NB4 (cell line): ENCODE measurements around the gene PCDHGC5.

Source experiments
- DNase-seq: peaks from one replicate; pipeline ENCODE4 v3.0.0; 2010; ENCODE audit warnings: low read depth
- H3K4me3 ChIP-seq: one replicate; pipeline ENCODE4 v1.5.1; 2011; ENCODE audit warnings: mild to moderate bottlenecking, low read depth, low read length, moderate library complexity
- MYC ChIP-seq: IDR thresholded peaks from 2 replicates; pipeline ENCODE4 v1.6.1; 2011; ENCODE audit warnings: low read depth, low read length
- POLR2A ChIP-seq: IDR thresholded peaks from 2 replicates; pipeline ENCODE4 v1.6.1; 2011; ENCODE audit warnings: mild to moderate bottlenecking; ENCODE audit not compliant: insufficient read length; ENCODE audit errors: extremely low read depth
- TF ChIP-seq, protein P1 (sequence below): IDR thresholded peaks from one replicate; pipeline ENCODE4 v1.5.1; 2012; ENCODE audit warnings: low read depth, low read length
- TF ChIP-seq, protein P2 (sequence below): IDR thresholded peaks from 2 replicates; pipeline ENCODE4 v1.6.1; 2011; ENCODE audit warnings: low read depth, low read length

PCDHGC5 gene

DNA sequence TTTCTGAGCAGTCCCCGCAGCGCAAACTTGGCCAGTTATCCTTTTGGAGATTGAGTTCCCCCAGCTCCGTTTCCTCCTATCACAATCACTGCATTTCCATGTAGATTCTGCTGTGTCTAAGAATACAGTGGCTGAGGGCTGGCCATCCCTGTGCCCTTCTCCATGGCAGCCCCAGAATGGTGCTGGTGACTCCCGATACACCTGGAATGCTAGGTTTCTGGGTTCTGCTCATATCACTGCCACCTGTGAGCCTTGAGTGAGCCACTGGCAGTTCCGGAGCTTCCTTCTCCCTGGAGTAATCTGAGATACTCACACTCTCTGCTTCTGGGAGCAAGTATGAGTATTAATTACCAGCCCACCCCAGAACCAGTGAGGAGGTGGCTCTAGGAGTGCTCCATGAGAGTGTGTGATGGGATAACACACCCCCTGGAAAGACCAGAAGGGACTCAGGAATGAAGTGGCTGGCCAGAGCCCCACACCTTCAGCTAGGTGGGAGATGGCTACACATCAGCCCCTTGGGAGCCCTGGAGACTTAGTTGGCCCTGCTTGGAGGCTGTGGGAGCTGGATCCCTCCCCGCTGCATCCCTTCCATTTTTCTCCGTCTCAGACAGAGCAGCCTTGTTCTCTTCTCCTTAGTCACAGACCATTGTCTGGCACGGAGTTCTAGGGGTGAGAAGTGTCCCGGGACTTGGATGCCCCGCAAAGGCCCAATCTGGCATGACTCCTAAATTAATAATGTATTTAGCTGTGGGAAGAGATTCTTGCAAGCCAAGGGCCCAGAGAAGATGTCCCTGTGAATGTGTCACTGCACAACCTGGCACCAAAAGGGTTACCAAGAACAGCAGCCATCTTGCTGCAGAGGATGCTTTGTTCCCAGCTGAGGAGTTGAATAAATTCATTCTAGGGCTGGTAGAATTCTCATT, 4.9 kb downstream of the PCDHGC5 start:
- H3K4me3 ChIP-seq = no peak overlapping the region
- DNase-seq = no peak

DNA sequence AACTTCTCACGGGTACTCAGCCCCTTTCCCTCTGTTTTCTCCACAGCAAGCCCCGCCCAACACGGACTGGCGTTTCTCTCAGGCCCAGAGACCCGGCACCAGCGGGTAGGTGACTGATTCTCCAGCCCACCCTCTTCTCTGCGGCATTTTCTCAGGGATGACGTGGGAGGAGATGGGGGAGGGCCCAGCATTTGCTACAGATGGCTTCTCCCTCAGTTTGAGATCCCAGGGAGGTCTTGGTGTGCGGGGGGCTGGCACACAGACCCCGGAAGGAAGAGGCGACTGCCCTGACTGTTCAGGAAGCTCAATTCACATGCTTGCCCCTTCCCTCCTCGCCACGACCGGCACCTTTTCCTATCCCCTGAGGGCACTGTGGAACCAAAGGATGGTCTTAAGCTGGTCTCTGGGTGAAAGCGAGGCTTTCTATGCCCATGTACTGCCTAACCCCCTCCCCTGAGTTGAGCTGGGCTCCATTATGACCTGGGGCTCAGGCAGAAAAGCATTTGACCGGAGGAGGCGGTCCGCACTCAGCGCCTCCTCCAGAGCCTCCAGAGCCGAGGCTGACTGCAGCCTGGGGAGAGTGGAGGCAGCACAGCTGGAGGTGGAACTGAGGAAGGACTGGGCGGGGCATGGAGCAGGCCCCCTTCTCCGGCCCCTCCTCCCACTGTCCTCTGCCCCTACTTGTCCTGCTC, 6.0 kb downstream of the PCDHGC5 start:
- no peak for DNase-seq
- H3K4me3 ChIP-seq = no peak overlapping the region
- TF ChIP-seq MYC (no peak), POLR2A (no peak)
- TF ChIP-seq, protein P1, sequence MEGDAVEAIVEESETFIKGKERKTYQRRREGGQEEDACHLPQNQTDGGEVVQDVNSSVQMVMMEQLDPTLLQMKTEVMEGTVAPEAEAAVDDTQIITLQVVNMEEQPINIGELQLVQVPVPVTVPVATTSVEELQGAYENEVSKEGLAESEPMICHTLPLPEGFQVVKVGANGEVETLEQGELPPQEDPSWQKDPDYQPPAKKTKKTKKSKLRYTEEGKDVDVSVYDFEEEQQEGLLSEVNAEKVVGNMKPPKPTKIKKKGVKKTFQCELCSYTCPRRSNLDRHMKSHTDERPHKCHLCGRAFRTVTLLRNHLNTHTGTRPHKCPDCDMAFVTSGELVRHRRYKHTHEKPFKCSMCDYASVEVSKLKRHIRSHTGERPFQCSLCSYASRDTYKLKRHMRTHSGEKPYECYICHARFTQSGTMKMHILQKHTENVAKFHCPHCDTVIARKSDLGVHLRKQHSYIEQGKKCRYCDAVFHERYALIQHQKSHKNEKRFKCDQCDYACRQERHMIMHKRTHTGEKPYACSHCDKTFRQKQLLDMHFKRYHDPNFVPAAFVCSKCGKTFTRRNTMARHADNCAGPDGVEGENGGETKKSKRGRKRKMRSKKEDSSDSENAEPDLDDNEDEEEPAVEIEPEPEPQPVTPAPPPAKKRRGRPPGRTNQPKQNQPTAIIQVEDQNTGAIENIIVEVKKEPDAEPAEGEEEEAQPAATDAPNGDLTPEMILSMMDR = no peak
- TF ChIP-seq, protein P2, sequence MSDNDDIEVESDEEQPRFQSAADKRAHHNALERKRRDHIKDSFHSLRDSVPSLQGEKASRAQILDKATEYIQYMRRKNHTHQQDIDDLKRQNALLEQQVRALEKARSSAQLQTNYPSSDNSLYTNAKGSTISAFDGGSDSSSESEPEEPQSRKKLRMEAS = no peak

More for the DNA sequence above, 4.9 kb downstream of the PCDHGC5 start:
- TF ChIP-seq POLR2A (no peak), MYC (no peak)
- TF ChIP-seq, protein P2 = no peak
- TF ChIP-seq, protein P1 = no peak

DNA sequence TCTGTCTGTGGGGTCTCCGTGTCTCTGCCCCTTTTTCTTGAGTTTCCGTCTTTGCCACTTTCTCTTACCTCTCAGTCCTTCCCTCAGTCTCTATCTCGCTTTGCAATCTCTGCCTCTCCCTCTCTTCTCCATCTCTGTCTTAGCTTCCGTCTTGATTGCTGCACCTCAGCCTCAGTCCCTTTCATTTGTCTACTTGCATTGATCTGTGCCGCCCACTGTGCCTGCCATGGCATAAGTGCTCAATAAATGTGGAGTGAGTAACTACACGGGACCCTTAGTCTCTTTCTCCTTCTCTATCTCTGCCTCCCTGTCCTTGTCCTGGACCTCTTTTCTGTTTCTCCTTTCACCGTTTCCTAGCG, 6.6 kb downstream of the PCDHGC5 start:
- TF ChIP-seq, protein P1 = no peak
- TF ChIP-seq MYC (no peak), POLR2A (no peak)
- TF ChIP-seq, protein P2 = no peak
- H3K4me3 ChIP-seq = no peak overlapping the region
- no peak for DNase-seq

DNA sequence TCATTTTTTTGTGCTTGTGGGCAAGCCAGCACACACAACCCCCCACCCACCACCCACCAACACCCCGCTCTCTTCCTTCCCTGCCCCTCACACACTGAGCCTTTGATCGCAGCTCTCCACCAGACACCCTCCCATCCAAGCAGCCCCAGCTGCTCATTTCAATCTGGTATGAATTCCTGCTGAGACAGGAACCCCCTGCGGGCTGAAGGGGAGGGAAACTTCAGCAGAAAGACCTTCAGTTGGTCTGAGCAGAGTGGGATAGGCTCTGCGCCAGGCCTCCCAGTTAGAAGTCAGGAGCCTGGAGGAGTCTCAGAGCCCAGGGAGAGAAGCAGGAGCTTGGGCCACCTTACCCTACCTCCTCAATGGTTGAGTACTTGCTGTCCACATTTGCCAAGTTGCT, 7.2 kb downstream of the PCDHGC5 start:
- DNase-seq = peak; percentile 15
- H3K4me3 ChIP-seq = no peak overlapping the region
- TF ChIP-seq MYC = no peak
- TF ChIP-seq, protein P1 = no peak
- TF ChIP-seq, protein P2 = no peak
- no peak for TF ChIP-seq POLR2A

DNA sequence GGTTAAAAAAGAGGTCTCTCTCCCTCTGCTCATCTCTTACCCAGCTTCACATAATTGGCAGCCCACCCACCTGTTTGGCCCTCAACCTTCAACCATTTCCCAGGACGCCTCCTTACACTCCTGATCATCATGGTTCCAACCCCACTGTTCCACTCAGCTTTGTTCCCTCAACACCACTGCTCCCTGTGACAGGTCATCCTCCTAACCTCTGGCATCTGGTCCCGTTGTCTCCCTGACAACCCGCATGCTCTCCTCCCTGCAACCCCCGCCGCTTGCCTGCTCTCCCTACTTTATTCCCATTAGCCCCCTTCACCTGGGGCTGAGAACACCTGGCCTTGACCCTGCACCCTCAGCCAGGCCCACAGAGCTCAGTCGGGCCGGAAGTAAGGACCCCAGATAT, 12.9 kb downstream of the PCDHGC5 start:
- no peak for DNase-seq
- no peak overlapping the region for H3K4me3 ChIP-seq
- TF ChIP-seq MYC = no peak
- TF ChIP-seq, protein P2 = no peak
- TF ChIP-seq, protein P1 = no peak
- no peak for TF ChIP-seq POLR2A
